IPS DF 4.7 (cell line): ENCODE measurements around the gene OCIAD1.
"Not testable (repeated sequence)": the region's sequence is repeated elsewhere in the genome, so short reads cannot be mapped to it uniquely, and the experiment has no call there.

Experiments used
- DNase-seq: peaks from one replicate; pipeline ENCODE4 v3.0.0-alpha.2; 2013; ENCODE audit warnings: low spot score; ENCODE audit errors: extremely low read depth

Gene OCIAD1

GRCh38 chr4:48816971-48817370, 13.9 kb upstream of the OCIAD1 start:
- DNase-seq, result no peak

DNA sequence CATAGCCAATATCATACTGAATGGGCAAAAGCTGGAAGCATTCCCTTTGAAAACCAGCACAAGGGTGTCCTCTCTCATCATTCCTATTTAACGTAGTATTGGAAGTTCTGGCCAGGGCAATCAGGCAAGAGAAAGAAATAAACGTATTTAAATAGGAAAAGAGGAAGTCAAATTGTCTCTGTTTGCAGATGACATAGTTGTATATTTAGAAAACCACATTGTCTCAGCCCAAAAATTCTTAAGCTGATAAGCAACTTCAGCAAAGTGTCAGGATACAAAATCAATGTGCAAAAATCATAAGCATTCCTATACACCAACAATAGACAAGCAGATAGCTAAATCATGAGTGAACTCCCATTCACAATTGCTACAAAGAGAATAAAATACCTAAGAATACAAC, 9.5 kb upstream of the OCIAD1 start:
- DNase-seq, result not testable (repeated sequence)

GRCh38 chr4:48827622-48828021, 3.3 kb upstream of the OCIAD1 start:
- DNase-seq, result no peak

DNA sequence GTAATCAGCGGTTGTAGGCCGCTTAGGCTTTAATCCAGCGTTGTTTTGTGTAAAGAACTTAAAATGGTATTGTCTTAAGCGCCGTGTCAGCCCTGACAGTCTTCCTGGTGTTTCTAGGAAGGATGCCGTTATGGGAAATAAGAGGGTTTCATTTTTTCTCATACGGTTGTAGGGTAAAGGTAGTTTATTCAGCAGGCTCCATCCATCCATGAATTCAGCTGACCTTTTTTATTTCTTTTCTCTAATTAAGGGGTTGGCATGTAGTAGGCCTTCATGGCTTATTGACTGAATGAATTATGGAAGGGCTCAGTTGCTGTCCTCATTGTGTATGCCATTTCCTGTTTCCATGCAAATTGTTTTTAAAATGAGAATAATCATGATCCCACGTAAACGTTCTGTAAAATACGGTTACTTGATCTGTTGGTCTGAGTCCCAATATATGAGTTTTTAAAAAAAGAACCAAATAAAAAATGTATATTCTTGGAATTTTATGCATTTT, 693 bp downstream of the OCIAD1 start:
- no peak for DNase-seq

DNA sequence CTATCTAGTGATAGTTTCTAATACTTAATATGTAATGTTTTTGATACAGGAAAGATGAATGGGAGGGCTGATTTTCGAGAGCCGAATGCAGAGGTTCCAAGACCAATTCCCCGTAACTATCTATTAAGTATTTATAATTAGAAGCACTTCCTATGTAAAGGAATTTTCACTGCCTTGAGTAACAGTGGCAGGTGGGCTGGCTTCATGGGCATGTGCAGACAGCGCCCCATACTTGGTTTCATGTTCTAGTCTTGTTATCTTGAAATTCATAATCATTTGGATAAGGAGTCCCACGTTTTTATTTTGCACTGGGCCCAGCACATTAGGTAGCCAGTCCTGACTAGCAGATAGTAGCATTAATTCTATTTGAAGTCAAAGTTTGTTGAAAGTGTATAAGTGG, 1.7 kb downstream of the OCIAD1 start:
- DNase-seq, result no peak

DNA sequence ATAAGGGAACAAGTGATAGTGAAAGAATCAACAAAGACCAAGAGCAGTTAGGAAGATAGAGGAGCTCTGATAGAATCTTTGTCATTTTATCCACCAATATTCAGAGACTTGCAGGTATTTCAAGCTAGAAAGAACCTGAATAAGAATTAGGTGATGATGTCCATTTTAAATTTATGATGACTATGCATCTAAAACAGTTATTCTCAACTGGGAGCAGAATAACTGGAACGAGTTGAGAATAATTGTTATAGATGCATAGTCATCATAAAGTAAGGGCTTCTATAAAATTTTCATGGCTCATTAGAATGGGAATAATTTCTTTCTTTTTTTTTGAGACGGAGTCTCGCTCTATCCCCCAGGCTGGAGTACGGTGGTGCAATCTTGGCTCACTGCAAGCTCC, 5.8 kb downstream of the OCIAD1 start:
- no peak for DNase-seq

- no peak for DNase-seq
These were observed 10.3 kb downstream of the OCIAD1 start for GRCh38 chr4:48841045-48841827.

GRCh38 chr4:48844843-48845242, 14.0 kb downstream of the OCIAD1 start:
- DNase-seq, result no peak

DNA sequence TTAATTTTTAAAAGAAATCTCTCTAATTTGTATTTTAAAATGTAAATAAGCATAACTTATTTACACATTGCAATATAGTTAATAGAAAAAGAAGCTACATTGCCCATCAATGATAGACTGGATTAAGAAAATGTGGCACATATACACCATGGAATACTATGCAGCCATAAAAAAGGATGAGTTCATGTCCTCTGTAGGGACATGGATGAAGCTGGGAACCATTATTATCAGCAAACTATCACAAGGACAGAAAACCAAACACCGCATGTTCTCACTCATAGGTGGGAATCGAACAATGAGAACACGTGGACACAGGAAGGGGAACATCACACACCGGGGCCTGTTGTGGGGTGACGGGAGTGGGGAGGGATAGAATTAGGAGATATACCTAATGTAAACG, 17.9 kb downstream of the OCIAD1 start:
- not testable (repeated sequence) for DNase-seq

DNA sequence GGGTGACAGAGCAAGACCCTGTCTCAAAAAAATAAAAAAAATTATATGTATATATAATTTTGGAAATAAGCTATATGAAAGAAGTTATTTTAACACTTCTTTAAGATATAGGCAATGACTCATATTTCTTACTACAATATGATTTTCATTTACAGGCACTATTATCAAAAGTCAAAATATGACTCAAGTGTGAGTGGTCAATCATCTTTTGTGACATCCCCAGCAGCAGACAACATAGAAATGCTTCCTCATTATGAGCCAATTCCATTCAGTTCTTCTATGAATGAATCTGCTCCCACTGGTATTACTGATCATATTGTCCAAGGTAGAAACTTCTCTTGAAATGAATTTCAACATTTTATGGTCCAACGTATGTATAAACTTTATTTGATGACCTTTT, 20.8 kb downstream of the OCIAD1 start:
- DNase-seq, result no peak

DNA sequence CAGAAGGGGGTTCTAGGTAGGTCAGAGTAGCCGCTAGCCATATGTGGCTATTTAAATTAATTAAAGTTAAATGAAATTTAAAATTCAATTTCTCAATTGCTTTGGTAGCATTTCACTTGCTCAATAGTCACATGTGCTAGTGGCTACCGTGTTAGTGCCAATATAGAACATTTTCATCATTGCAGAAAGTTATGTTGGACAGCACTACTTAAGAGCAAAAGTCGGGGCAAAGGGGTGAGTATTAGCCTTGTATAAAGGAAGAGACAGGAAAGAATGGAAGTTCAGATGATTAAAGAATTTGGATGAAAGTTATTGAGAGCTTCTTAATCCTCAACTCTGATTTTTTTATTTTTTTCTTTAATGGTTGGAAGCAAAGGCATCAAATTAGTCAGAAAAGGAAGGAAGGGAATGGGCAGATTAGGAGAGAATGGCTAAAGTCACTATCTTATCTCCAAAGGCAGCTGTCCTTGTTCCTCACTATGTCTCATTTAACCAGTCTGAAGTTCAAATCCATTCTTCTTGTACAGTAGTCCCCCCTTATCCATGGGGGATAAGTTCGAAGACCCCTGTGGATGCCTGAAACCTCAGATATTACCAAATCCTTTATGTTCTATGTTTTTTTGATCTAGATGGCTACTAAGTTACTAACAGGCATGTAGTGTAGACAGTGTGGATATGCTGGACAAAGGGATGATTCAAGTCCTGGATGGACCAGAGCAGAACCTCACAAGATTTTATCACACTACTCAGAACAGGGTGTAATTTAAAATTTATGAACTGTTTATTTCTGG, 22.9 kb downstream of the OCIAD1 start:
- no peak for DNase-seq

- no peak for DNase-seq
These were observed 23.5 kb downstream of the OCIAD1 start for GRCh38 chr4:48854395-48854683.

GRCh38 chr4:48854982-48855381, 24.1 kb downstream of the OCIAD1 start:
- DNase-seq, result no peak

DNA sequence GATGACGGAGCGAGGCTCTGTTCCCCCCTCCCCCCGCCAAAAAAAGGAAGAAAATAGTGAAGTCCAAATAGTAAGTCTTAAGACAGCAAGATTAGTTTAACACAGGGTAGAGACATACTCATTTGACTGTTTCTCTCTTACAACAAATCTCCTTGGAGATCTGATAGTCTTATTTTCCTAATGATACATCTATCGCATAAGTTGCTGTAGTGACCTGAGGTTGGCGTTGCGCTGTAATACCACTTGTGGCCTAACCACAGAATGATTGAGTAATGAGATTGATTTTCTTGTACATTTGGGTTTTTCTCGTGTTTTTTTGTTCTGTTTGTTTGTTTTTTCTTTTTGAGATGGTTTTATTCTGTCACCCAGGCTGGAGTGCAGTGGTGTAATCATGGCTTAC, 27.2 kb downstream of the OCIAD1 start:
- no peak for DNase-seq

GRCh38 chr4:48862038-48862437, 31.1 kb downstream of the OCIAD1 start:
- DNase-seq, result no peak

GRCh38 chr4:48862661-48863060, 31.8 kb downstream of the OCIAD1 start:
- DNase-seq, result no peak

DNA sequence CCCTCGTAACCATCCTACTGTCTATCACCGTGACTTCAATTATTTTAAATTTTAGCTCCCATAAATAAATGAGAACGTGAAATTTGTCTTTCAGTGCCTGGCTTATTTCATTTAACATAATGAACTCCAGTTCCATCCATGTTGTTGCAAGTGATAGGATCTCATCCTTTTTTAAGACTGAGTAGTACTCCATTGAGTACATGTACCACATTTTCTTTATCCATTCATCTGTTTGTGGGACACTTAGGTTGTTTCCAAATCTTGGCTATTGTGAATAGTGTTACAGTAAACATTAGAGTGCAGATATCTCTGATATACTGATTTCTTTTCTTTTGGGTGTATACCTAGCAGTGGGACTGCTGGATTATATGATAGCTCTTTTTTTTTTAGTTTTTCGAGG, 32.8 kb downstream of the OCIAD1 start:
- DNase-seq, result no peak

- DNase-seq, result not testable (repeated sequence)
These were observed 33.8 kb downstream of the OCIAD1 start for GRCh38 chr4:48864696-48865095.

DNA sequence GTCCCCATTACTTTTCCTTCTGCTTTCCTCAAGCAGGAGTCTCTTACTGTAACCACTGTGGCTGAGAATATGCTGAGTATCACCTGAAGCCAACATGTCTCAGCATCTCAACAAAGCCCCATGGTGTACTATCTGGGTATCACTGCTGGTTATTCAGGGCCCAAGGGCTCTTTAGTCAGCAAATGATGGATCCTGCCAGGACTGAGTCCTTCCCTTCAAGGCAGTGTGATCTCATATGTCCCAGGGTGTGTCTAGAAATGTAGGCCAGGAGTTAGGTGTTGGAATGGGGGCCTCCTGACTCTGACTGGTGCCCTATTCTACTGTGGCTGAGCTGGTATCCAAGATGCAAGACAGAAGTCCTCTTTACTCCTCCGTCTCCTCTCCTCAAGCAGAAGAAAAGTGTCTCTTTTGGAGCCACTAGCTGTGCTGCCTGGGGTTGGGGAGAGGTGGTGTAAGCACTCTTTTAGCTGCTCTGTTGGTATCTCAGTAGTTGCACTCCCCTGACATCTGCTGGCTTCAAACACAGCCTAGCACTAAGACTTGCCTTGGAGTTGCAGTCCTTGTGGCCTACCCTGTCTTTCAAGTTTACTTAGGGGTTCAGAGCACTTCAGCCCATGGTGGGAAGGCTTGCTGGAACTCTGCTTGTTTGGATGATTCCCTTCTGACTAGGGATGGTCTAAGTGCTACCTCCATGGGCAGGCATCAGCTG, 47.1 kb downstream of the OCIAD1 start:
- DNase-seq, result no peak

DNA sequence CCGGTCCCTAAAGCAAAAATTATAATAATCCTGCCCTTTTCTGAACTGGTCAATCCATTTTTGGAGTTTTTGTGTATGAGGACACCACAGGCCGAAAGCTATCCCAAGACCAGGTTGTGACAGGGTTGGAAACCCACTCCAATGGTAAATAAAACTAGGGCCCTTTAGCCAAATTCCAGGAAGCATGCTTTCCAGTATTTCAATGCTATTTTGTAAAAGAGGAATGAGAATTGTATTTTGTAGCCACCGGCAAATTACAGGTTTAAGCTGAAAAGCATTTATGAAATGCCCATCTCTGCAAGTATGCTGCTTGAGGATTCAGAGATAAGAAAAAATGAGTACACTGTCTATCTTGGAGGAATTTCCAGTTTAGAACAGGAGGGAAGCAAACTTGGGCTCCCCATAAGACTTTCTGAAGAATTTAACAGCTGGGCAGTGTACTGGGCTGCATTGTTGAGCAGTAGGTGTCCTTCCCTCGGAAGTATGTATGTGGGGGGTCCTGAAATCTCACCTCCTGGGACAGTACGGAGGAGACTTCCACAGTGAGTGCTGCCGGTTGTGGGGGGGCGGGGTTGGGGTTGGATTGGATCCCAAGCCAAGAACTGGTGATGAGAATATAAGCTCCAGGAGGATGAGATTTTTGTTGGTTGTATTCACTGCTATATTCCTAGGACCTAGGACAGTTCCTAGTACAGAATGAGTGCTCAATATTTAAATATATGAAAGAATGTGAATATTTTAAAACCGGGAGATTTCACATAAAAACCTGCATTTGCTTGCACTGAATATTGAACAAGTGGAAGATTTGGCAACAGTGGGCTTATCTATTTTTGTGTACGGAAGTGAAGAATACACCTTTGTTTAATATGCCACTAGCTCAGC, 48.9 kb downstream of the OCIAD1 start:
- no peak for DNase-seq

DNA sequence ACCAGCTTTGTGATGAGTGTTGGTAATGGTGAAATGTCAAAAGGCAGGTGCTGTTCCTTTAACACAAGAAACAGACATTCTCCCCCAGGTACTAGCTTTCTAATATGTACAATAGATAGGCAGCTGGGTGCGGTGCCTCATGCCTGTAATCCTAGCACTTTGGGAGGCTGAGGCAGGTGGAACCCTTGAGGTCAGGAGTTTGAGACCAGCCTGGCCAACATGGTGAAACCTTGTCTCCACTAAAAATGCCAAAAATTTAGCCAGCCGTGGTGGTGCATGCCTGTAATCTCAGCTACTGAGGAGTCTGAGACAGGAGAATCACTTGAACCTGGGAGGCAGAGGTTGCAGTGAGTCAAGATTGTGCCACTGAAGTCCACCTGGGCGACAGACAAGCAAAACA, 50.8 kb downstream of the OCIAD1 start:
- not testable (repeated sequence) for DNase-seq
